Hematopoietic multipotent progenitor cell treated with erythropoietin and hydrocortisone succinate and interleukin-3 and kit ligand, for 6 days (in vitro differentiated cells): ENCODE measurements around the gene AGBL3.
"Not testable (repeated sequence)": the region's sequence is repeated elsewhere in the genome, so short reads cannot be mapped to it uniquely, and the experiment has no call there.

Experiments
- DNase-seq: peaks from one replicate; pipeline ENCODE4 v3.0.0-alpha.2; 2015

Gene AGBL3

GRCh38 chr7:135078051-135078450, 91.7 kb downstream of the AGBL3 start:
- no peak for DNase-seq

DNA sequence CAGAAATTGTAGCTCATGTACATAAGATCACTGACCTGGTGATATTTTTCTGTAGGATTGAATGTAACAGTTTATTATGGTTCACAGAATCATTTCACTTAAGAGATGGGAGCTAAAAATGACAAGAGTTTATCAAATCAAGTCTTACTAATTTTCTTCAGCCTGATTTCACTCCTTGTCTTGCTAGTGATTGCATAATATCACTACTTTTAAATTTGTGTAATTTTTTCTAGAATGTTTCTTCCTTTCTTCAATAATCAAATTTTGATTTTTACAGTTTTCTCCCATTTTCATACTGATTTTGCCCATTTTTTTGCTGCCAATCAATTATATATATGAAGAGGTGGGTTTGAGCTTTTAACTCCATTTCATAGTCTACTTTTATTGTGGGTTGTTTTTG, 92.8 kb downstream of the AGBL3 start:
- DNase-seq: no peak

GRCh38 chr7:135083005-135083404, 96.7 kb downstream of the AGBL3 start:
- DNase-seq: no peak

DNA sequence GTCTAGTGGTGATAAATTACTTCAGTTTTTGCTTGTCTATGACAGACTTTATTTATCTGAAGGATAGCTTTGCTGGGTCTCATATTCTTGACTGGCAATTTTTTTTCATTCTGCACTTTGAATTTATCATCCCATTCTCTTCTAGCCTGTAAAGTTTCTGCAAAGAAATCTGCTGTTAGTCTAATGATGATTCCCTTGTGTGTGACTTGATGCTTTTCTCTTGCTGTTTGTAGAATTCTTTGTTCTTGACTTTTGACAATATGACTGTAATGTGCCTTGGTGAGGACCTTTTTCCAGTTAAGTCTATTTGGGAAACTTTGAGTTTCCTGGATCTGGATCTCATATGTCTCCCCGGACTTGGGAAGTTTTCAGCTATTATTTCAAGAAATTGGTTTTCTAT, 102.3 kb downstream of the AGBL3 start:
- DNase-seq: no peak

- DNase-seq: no peak
Observed at GRCh38 chr7:135091717-135092116, 105.4 kb downstream of the AGBL3 start.

GRCh38 chr7:135094472-135095237, 108.3 kb downstream of the AGBL3 start:
- DNase-seq: no peak

GRCh38 chr7:135095450-135095849, 109.1 kb downstream of the AGBL3 start:
- DNase-seq: no peak

DNA sequence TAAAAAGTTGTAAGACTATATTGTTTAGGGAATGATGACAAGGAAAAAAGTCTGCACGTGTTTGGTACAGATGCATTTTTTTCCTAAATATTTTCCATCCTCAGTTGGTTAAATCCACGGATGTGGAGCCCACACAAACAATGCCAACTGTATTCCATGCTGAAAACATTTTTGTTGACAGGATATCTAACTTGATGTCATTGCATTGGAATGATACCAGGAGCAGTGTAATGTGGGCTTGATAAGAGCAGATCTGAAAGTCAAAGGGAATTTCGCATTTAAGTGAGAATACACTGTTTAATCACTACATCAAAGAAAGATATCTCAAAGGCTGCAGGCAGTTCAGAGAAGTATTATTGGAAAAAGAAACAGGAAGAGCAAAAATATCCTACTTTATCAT, 112.1 kb downstream of the AGBL3 start:
- no peak for DNase-seq

DNA sequence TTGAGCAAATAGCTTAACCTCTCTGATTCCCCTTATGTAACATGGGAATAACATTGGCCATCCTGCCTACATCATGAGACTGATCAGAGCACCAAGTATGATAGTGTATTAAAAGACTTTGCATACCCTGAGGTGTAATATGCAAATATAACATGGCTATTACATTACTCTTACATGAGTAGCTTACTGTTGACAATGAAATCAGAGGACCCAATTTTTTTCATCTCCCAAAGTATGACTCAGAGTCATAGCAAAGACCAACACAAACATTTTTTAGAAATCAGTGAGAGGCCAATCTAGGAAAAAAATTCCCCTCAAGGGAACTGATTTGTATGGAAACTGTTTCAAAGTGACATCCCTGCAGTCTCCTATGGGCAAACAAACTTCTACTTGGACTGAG, 114.5 kb downstream of the AGBL3 start:
- no peak for DNase-seq

DNA sequence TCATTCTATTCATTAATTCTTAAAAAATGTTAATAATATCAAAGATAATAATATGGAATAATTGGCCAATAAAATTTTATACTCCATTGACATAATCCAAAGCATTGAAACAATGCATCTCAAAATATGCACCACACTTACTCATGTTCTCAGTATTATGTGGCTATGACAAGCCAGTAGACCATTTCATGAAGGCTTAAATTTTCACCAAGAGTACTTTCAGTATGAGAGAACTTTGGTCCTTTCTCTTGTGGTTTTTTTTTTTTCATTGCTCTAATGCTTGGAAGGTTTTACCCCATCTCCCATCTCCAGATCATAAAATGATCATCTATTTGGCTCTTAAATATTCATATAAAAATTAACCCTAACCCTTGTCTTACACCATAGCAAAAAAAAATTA, 116.1 kb downstream of the AGBL3 start:
- no peak for DNase-seq

- DNase-seq: no peak
Observed at GRCh38 chr7:135109562-135109961, 123.3 kb downstream of the AGBL3 start.

DNA sequence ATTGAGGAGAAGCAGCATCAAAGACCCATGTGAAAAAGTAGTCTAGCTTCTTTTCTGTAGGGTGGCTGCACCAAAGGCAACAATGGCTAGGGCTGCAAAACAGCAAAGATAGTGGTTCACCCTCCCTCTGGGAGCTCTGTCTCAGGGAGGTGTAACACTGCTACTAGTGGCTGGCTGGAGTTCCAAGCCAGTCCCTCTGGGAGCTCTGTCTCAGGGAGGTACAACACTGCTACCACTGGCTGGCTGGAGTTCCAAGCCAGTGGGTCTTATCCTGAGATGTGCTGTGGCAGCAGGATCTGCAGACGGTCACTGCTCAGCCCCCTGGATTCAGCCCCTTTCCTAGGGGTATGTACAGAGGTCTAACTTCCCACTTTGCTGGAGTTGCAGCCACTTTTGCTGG, 123.7 kb downstream of the AGBL3 start:
- DNase-seq: no peak

- DNase-seq: peak; percentile 8
Observed at GRCh38 chr7:135111379-135111778, 125.1 kb downstream of the AGBL3 start.

DNA sequence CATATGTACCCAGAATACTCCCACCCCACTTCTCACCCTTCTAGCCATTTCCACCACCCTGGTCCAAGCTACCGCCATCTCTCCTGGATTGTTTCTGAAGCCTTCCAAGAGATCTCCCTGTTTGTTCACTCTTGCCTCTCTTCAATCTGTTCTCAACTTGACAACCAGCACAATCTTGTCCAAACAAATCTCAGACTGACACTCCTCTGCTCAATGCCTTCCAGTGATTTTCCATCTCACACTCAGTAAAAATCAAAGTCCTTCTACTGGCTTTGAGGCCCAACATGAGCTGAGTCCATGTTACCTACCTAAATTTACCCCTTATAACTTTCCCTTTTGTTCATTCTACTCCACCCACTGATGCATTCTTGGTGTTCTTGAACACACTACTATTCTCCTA, 128.3 kb downstream of the AGBL3 start:
- no peak for DNase-seq

DNA sequence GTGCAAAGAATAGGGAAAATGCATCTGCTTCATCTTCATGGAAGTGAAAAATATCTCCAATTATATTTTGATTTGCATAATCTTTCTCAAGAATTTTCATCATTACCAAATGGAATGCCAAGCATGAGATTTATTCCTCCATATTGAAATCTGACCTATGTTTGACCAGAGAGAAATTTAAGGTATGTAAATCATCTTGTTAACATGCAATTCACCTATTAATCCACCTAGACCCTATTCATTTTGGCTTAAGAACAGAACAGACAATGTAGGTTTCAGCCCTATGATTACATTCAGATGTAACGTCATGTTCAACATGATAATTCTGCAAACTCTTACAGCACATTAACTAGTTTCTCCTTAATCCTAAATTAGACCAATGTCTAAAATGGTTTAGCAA, 130.8 kb downstream of the AGBL3 start:
- no peak for DNase-seq

- DNase-seq: no peak
Observed at GRCh38 chr7:135121868-135122267, 135.6 kb downstream of the AGBL3 start.

GRCh38 chr7:135124631-135125030, 138.3 kb downstream of the AGBL3 start:
- not testable (repeated sequence) for DNase-seq

DNA sequence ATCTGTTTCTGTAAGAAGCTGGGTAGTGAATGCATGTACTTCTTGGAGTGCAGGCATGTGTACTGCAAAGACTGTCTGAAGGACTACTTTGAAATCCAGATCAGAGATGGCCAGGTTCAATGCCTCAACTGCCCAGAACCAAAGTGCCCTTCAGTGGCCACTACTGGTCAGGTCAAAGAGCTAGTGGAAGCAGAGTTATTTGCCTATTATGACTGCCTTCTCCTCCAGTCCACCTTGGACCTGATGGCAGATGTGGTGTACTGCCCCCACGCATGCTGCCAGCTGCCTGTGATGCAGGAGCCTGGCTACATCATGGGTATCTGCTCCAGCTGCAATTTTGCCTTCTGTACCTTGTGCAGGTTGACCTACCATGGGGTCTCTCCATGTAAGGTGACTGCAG, 142.6 kb downstream of the AGBL3 start:
- DNase-seq: no peak

GRCh38 chr7:135129579-135129978, 143.3 kb downstream of the AGBL3 start:
- DNase-seq: no peak

DNA sequence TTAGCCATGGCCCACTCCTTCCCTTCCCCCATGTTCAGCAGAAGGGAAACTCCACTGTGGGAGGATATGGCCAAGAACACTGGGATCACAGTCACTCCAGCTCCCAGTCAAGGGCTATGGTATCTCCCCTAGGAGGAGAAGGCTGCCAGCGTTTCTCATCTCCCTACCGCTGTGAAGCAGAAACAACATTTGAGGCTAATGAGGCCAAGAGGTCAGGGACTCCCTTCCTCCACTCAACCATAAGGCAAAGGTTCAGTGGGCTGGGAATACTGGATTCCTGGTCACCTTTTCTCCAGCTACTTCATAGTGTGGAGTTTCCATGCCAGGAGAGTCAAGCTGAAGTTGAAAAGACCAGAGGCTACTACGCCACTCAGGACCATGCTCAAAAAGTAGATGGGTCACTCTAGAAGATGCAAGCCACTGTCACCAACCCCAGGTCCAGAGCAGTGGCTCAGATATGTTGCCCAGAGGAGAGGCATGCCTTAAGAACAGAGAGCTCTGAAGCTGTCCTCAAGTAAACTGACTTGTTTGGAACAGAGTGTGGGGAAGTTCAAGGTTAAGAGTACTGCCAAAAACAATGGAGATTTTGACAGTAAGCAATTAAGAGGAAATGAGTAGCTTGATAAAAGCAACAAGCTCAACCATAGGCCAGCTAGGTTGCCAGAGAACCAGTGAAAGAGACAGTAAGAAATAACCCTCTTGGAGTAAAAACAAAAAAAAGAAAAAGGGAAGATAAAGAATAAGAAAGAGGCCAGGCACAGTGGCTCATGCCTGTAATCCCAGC, 157.8 kb downstream of the AGBL3 start:
- no peak for DNase-seq

- peak; percentile 72 for DNase-seq
Observed at GRCh38 chr7:135147341-135147898, 161.1 kb downstream of the AGBL3 start.

DNA sequence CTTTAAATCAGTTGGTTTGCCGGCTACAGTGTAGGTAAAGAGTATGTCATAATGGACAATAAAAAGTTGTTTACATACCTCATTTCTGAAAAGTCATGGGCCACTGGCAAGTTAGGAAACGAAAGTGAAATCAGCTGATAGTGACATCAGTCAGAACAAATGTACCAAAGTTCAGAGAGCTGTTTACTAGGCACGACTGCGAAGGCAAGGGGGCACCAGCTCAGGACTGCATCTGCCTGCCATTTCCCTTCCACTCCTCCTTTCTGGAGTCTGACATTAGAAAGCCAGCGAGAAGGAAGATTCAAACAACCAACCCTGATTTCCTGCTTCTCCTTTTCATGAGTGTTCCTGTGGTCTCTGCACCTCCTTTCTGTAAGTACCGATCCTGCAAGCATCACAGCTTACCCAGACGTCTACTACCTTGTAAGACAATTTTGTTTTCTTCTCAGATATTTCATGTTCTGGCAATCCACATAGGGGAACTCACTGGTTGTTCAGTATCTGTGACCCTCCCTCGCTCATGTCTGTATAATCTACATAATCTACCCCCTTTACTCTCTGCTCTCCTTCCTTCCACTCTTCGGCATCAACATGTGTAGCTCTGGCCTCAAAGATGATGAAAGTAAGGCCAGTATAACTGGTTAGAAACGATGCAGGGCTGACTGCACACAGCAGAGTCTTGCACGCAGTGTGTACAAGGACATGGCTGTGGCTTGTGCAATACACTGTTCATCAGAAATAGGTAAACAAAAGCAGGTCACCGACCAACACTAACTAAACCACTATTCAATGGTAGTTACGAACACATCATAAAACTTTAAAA, 161.8 kb downstream of the AGBL3 start, which contains the start of gene TMEM140:
TSS of gene TMEM140 (plus strand) at position 174 of the 823 bp plus-strand sequence. CDS start 16,370 bp downstream, outside the sequence.
- peak; percentile 72 for DNase-seq
